HEK293 (cell line): Measurements from ENCODE around the gene LLGL2.

Experiments
- CTCF ChIA-PET: fragments of 350-600 bp; formaldehyde crosslinking; extraction: SDS; loops from one replicate; lab custom pipeline; 2021; ENCODE audit warnings: antibody characterized with exemption; lab: Yijun Ruan, JAX
- POLR2A ChIA-PET: fragments of 300-600 bp; formaldehyde crosslinking; extraction: SDS; loops from one replicate; lab custom pipeline; 2020; ENCODE audit warnings: antibody characterized with exemption, inconsistent platforms; lab: Yijun Ruan, JAX
- H3K27ac ChIP-seq: fragments of 200-500 bp; sonication (Bioruptor generic); 2 replicates; pipeline ENCODE4 v1.5.1; 2014; ENCODE audit warnings: low read depth, low read length, control low read depth, inconsistent platforms; ENCODE audit errors: extremely low read depth
- H3K36me3 ChIP-seq, 2 experiments: fragments of 200-500 bp in 1 of 2; sonication (Bioruptor generic) in 1 of 2; 1 replicate in 1 of 2; 2 replicates in 1 of 2; pipeline ENCODE4 v1.5.1; 2014 to 2017; ENCODE audit warnings: inconsistent platforms in 2 of 2, low read length in 2 of 2; ENCODE audit not compliant: control insufficient read depth in 2 of 2, insufficient read depth in 1 of 2
- H3K4me1 ChIP-seq: fragments of 200-500 bp; sonication (Bioruptor generic); 2 replicates; pipeline ENCODE4 v1.5.1; 2014; ENCODE audit warnings: mild to moderate bottlenecking, low read length, inconsistent platforms; ENCODE audit not compliant: control insufficient read depth, insufficient read depth
- H3K4me3 ChIP-seq: 2 replicates; pipeline ENCODE4 v1.5.1; 2011; ENCODE audit warnings: low read depth, mild to moderate bottlenecking, control low read depth, low read length, moderate library complexity
- H3K9me3 ChIP-seq: fragments of 200-500 bp; sonication (Bioruptor generic); 2 replicates; pipeline ENCODE4 v1.5.1; 2014; ENCODE audit warnings: low read depth, low read length, inconsistent platforms; ENCODE audit not compliant: control insufficient read depth, insufficient read depth
- EGR2 ChIP-seq: fragments of 450-650 bp; formaldehyde crosslinking; IDR thresholded peaks from 2 replicates; pipeline ENCODE4 v1.5.1; 2016; ENCODE audit warnings: low read depth, missing biosample characterization, missing genetic modification characterization
- IKZF3 ChIP-seq: fragments of 450-650 bp; IDR thresholded peaks from 2 replicates; pipeline ENCODE4 v1.5.0; 2018; ENCODE audit warnings: missing biosample characterization, mild to moderate bottlenecking, missing genetic modification characterization, moderate library complexity
- KLF16 ChIP-seq: fragments of 450-650 bp; formaldehyde crosslinking; IDR thresholded peaks from 2 replicates; pipeline ENCODE4 v1.5.1; 2017; ENCODE audit warnings: missing biosample characterization, missing genetic modification characterization
- SCRT2 ChIP-seq: fragments of 450-650 bp; formaldehyde crosslinking; IDR thresholded peaks from 2 replicates; pipeline ENCODE4 v1.5.1; 2016; ENCODE audit warnings: missing biosample characterization, missing genetic modification characterization
- TRIM28 ChIP-seq: IDR thresholded peaks from 2 replicates; pipeline ENCODE4 v1.6.1; 2011; ENCODE audit warnings: low read length, control low read depth, borderline replicate concordance
- ZBTB48 ChIP-seq: fragments of 450-650 bp; formaldehyde crosslinking; IDR thresholded peaks from 2 replicates; pipeline ENCODE4 v1.5.1; 2016; ENCODE audit warnings: missing biosample characterization, missing genetic modification characterization
- ZFHX2 ChIP-seq: fragments of 450-650 bp; formaldehyde crosslinking; conservative IDR thresholded peaks from 2 replicates; pipeline ENCODE4 v1.5.1; 2016; ENCODE audit warnings: missing biosample characterization, missing genetic modification characterization
- ZFP41 ChIP-seq: fragments of 450-650 bp; formaldehyde crosslinking; IDR thresholded peaks from 2 replicates; pipeline ENCODE4 v1.5.1; 2016; ENCODE audit warnings: missing biosample characterization, missing genetic modification characterization, borderline replicate concordance
- ZNF133 ChIP-seq: fragments of 450-650 bp; formaldehyde crosslinking; IDR thresholded peaks from 2 replicates; pipeline ENCODE4 v1.5.1; 2016; ENCODE audit warnings: missing biosample characterization, missing genetic modification characterization
- ZNF214 ChIP-seq: fragments of 450-650 bp; formaldehyde crosslinking; IDR thresholded peaks from 2 replicates; pipeline ENCODE4 v1.5.1; 2017; ENCODE audit warnings: missing biosample characterization, mild to moderate bottlenecking, missing genetic modification characterization, borderline replicate concordance
- ZNF292 ChIP-seq: fragments of 450-650 bp; formaldehyde crosslinking; IDR thresholded peaks from 2 replicates; pipeline ENCODE4 v1.5.1; 2016; ENCODE audit warnings: low read depth, missing biosample characterization, missing genetic modification characterization, borderline replicate concordance
- ZNF394 ChIP-seq: fragments of 450-650 bp; formaldehyde crosslinking; IDR thresholded peaks from 2 replicates; pipeline ENCODE4 v1.5.1; 2016; ENCODE audit warnings: missing biosample characterization, missing genetic modification characterization, mild to moderate bottlenecking, moderate library complexity, borderline replicate concordance
- ZNF404 ChIP-seq: fragments of 450-650 bp; formaldehyde crosslinking; IDR thresholded peaks from 2 replicates; pipeline ENCODE4 v1.5.1; 2017; ENCODE audit warnings: missing biosample characterization, missing genetic modification characterization
- ZNF423 ChIP-seq: fragments of 450-650 bp; formaldehyde crosslinking; IDR thresholded peaks from 2 replicates; pipeline ENCODE4 v1.5.1; 2016; ENCODE audit warnings: missing biosample characterization, missing genetic modification characterization
- ZNF660 ChIP-seq: fragments of 450-650 bp; IDR thresholded peaks from 2 replicates; pipeline ENCODE4 v1.5.1; 2018; ENCODE audit warnings: missing biosample characterization, mild to moderate bottlenecking, missing genetic modification characterization
- TF ChIP-seq, protein P1 (sequence below): fragments of 450-650 bp; IDR thresholded peaks from 2 replicates; pipeline ENCODE4 v1.5.1; 2018; ENCODE audit warnings: missing biosample characterization, missing genetic modification characterization
- TF ChIP-seq, protein P2 (sequence below): fragments of 450-650 bp; formaldehyde crosslinking; IDR thresholded peaks from 2 replicates; pipeline ENCODE4 v1.5.1; 2016; ENCODE audit warnings: missing biosample characterization, missing genetic modification characterization
- TF ChIP-seq, protein P3 (sequence below): fragments of 450-650 bp; formaldehyde crosslinking; IDR thresholded peaks from 2 replicates; pipeline ENCODE4 v1.5.1; 2016; ENCODE audit warnings: missing biosample characterization, missing genetic modification characterization

Gene LLGL2

DNA sequence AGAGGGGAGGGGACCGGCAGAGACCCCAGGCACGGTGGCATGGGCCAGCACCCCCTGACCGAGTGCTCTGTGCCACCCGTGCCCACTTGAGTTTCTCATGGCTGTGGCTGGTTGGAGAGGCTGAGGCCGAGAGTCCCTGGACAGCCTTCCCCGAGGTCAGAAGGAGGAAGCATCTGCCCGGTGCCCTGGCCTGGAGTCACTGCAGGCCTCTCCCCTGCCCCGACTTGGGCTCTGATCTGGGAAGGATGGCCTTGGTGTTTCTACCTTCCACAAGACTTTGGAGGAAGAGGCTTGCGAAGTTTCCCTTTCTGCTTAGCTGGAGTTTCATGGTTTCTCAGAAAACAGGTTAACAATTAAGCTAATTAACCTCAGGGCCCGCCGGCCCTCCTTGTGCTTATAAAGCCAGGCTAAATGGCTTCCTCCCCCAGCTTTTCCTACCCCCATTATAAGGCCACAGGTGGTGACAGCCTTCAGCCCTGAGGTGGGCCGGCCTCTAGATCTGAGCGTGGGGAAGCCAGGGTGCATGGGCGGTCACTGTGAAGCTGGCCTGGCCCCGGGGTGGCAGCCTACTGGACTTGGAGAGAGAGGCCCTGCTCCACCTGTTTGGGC lies 17.3 kb downstream of the LLGL2 start:
- Histone ChIP-seq H3K4me3 (no peak overlapping the region), H3K27ac (0 out of 2 replicates have a peak overlapping the region, but pooled peaks have one; percentile 14), H3K4me1 (no peaks in the 10 kb centered on the region), H3K36me3 (no peaks in the 10 kb centered on the region), H3K9me3 (no peaks in the 10 kb centered on the region)
- ChIA-PET CTCF (interaction anchor here (0.5 to 1.5 kb wide), 10 partner anchors 8 to 263 kb away, joined by 3 to 6 read pairs (median 4); partner anchors contain the start of gene SMIM5), POLR2A (interaction anchor here (0.6 to 1.3 kb wide), 2 partner anchors 10 to 18 kb away, joined by 5 read pairs; no protein-coding TSS in a partner anchor)
- TF ChIP-seq SCRT2 (0 out of 2 replicates have a peak, but pooled peaks have one; percentile 19), ZNF394 (tag by site-specific recombination) (no peak)

- H3K9me3 ChIP-seq, result no peaks in the 10 kb centered on the region
- peak; percentile 23; the same call in 1 of the 2 replicates for TF ChIP-seq ZFHX2 (tag by site-specific recombination)
- TF ChIP-seq ZNF214, result no peak
- no peak for TF ChIP-seq ZNF404 (tag by site-specific recombination)
- TF ChIP-seq EGR2, result peak; percentile 30; the same call in 1 of the 2 replicates
- TF ChIP-seq, protein P1, sequence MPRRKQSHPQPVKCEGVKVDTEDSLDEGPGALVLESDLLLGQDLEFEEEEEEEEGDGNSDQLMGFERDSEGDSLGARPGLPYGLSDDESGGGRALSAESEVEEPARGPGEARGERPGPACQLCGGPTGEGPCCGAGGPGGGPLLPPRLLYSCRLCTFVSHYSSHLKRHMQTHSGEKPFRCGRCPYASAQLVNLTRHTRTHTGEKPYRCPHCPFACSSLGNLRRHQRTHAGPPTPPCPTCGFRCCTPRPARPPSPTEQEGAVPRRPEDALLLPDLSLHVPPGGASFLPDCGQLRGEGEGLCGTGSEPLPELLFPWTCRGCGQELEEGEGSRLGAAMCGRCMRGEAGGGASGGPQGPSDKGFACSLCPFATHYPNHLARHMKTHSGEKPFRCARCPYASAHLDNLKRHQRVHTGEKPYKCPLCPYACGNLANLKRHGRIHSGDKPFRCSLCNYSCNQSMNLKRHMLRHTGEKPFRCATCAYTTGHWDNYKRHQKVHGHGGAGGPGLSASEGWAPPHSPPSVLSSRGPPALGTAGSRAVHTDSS (tag by site-specific recombination), result no peak
- no peak overlapping the region for H3K27ac ChIP-seq
- 0 out of 2 replicates have a peak, but pooled peaks cover 5% of the 10 kb centered on the region for H3K4me1 ChIP-seq
- no peak overlapping the region for H3K4me3 ChIP-seq
- ChIA-PET CTCF (interaction anchor here (0.7 to 1.4 kb wide), 5 partner anchors 9 to 89 kb away, joined by 3 to 5 read pairs (median 3); partner anchors contain the start of gene SMIM5), POLR2A (no interaction called here)
- H3K36me3 ChIP-seq, result no peaks in the 10 kb centered on the region
These were observed 18.8 kb downstream of the LLGL2 start for GRCh38 chr17:75544250-75544649.

- CTCF ChIA-PET, result interaction anchor here (0.6 kb wide), 1 partner anchor 87 kb away, joined by 3 read pairs; the partner anchor contains the start of gene SMIM5
- POLR2A ChIA-PET, result no interaction called here
- Histone ChIP-seq H3K36me3 (no peaks in the 10 kb centered on the region), H3K4me3 (no peak overlapping the region), H3K9me3 (no peaks in the 10 kb centered on the region), H3K27ac (no peak overlapping the region), H3K4me1 (peaks cover 10% of the 10 kb centered on the region; the same call in 1 of the 2 replicates)
- TF ChIP-seq ZNF660 (tag by site-specific recombination) (no peak), IKZF3 (tag by site-specific recombination) (no peak), ZNF423 (tag by site-specific recombination) (no peak), ZBTB48 (tag by site-specific recombination) (no peak), ZNF292 (tag by site-specific recombination) (no peak), TRIM28 (no peak), ZFP41 (tag by site-specific recombination) (no peak), ZNF133 (tag by site-specific recombination) (no peak), KLF16 (tag by site-specific recombination) (no peak)
- TF ChIP-seq, protein P2, sequence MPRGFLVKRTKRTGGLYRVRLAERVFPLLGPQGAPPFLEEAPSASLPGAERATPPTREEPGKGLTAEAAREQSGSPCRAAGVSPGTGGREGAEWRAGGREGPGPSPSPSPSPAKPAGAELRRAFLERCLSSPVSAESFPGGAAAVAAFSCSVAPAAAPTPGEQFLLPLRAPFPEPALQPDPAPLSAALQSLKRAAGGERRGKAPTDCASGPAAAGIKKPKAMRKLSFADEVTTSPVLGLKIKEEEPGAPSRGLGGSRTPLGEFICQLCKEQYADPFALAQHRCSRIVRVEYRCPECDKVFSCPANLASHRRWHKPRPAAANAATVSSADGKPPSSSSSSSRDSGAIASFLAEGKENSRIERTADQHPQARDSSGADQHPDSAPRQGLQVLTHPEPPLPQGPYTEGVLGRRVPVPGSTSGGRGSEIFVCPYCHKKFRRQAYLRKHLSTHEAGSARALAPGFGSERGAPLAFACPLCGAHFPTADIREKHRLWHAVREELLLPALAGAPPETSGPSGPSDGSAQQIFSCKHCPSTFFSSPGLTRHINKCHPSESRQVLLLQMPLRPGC (tag by site-specific recombination), result no peak
- TF ChIP-seq, protein P3, sequence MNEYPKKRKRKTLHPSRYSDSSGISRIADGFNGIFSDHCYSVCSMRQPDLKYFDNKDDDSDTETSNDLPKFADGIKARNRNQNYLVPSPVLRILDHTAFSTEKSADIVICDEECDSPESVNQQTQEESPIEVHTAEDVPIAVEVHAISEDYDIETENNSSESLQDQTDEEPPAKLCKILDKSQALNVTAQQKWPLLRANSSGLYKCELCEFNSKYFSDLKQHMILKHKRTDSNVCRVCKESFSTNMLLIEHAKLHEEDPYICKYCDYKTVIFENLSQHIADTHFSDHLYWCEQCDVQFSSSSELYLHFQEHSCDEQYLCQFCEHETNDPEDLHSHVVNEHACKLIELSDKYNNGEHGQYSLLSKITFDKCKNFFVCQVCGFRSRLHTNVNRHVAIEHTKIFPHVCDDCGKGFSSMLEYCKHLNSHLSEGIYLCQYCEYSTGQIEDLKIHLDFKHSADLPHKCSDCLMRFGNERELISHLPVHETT, result no peak
These were observed 20.7 kb downstream of the LLGL2 start for GRCh38 chr17:75546181-75546580.
